EL (cell line): Measurements from ENCODE around the gene ADAM33.

Experiments
- DNase-seq: peaks from one replicate; pipeline ENCODE4 v3.0.0-alpha.2; 2016

Gene ADAM33

DNA sequence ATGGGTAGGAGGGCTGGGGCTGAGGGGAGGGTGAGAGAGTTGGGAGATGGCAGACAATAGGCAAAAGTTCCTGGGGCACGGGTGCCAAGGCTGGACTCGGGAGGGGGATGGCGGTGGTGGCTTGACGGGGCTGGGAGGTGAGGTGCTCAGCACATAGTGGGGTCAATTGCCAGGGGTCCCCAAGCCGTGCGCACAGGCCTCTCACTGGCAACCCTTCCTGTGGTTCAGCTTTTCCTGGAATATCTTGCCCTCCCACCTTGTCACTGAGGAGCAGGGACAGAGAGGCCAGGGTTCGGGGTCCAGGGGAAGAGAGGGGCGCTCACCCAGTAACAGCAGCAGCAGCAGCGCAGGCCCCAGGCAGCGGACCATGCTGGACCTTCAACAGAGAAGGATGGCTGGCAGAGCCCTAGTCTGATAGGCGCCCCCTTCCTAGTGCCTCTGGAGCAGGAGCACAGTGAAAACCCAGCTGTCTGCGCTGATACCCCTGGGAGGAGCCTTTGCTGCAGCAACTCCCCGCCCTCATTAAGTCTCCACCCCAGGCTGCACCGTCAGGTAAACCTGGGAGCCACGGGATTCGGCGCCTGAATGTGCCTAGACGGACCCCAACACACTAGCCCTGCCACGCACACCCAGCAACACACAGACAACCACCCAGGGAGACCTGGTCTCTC is 18.6 kb downstream of the ADAM33 start, which contains the start of gene GFRA4:
Gene GFRA4 (minus strand): TSS at position 369 of the 671 bp plus-strand sequence. CDS start 0 bp downstream, at position 369.
- DNase-seq: no peak

DNA sequence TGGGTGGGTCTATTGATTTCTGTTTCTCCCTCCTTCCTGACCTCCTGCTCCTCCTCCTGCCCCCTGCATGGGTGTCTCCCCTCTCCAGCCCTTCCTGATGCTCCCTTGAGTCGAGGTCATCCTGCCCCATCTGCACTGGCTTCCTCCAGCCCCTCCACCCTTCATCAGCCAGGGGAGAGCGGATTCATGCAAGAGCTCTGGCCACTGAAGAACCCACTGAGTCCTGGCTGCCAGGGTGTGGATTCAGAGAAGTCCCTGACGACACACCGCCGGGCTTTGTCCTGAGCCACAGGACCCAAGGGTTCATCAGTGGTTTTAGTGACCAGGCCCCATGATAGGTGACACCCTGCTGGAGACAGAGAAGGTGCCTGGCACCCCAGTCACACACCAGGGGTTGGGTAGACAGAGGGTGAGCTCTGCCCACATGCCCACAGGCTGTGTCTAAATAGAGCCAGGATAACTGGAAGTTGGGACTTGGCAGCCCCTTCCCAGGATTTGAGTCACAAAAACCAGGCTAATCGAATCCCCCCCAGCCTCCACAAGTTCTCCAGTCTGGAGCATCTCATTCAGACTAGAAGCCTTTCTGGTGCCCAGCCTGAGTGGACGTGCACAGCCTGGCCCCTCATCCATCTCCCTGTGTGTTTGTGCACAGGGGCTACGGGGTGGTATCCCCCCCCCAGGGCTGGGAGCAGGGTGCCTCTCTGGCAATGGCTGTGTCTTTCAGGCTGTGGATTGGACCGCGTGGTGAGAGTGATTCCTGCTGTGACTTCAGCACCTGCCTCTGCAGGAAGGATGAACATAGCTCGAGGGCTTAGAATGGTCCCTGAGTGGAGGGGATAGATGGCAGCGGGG is 19.8 kb downstream of the ADAM33 start:
- DNase-seq: no peak

DNA sequence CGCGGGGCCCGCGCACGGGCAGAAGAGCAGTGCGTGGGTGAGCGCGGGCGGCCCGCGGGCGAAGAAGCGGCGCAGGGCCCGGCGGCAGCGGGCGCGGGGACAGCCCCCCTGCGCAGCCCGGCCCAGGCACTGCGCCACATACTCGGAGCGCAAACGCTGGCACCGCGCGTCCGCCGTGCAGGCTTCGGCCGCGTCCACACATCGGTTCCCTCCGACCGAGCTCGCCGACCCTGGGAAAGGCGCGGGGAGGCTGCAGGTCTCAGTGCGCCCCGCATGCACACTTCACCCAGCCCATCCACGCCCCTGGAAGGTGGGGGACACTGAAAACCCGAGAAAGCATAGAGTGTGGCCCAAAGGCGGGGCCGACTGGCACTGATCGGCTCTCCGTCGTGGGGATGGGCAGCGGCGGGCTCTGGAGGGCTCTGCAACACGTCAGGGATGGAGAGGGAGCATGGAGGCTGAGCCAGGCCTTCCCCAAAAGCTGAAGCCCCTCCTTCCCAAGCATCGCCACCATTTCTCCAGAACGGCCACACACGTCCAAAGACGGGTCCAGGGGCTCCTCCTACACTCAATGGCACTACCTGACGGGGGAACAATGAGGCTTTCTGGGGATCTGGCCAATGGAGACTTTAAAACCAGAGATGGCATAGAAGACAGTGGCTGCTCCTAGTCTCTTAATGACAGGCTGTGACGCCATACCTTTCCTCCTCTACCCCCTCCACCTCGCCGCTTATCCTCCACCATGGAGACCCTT is 20.6 kb downstream of the ADAM33 start:
- DNase-seq: no peak

DNA sequence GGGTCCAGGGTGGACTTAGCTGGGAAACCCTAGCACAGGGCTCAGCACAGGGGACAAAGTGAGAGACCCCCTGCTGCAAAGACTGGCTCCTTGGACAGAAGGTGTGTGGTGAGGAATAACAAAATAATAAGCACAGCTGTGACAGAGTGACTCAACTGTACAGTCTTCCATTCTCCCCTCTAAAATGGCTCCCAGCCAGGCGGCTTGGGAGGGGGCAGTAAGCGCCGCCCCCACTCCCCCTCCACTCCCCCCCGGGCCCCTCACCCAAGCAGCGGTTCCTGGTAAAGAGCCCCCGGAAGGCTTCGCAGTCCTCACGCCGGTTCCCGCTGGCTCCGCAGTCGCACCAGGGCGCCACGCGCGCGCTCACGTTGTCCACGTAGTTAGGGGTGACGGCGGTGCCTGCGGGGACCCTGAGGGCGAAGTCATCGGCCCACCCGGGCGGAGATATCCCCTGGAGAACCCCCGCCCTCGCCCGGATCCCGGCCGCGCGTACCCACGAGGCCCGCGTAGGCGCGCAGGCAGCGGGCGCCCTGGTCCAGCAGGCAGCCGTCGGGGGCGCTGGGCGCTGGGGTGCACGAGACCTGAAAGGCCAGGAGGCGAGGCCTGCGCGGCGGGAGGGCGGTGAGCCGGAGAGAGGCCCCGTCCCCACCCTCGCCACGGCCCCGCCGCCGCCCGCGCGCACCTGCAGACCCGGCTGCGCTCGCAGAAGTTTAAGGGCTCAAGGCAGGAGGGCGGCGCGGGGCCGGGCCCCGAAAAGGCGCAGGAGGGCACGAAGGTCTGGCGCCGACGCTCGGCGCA is 21.3 kb downstream of the ADAM33 start:
- no peak for DNase-seq

DNA sequence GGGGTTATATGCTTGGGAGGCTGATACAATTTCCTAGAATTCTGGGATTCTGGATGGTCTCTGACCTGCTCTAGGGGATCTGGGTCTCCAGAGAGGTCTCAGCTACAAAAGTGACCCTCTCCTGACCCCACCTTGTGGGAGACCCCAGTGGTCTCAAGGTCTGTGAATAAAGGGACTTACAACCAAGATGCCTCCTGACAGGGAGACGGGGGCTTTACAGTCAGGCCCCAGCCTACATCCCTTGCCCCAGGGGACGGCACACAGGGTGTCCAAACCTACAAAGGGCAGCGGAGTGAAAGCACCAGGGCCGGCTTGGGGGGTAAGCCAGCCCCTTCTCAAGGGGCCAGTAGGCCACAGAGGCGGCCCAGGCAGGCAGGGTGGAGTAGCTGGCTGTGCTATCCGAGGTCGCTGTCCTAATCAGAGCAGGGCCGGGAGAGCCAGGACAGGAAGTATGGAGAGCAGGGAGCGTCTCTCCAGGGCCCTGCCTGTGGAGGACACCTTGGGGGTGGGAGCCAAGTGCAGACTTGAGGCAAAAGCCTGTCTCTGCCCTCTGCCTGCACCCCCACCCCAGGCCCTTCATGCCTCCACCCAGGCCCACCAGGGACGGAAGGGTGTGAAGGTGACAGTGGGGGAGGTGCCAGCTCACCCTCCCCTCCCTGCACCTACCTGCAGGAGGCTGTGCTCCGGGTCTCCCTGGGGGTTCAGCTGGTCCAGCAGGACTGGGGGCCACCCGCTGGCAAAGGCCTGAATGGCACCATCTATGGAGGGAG is 22.1 kb downstream of the ADAM33 start:
- no peak for DNase-seq

DNA sequence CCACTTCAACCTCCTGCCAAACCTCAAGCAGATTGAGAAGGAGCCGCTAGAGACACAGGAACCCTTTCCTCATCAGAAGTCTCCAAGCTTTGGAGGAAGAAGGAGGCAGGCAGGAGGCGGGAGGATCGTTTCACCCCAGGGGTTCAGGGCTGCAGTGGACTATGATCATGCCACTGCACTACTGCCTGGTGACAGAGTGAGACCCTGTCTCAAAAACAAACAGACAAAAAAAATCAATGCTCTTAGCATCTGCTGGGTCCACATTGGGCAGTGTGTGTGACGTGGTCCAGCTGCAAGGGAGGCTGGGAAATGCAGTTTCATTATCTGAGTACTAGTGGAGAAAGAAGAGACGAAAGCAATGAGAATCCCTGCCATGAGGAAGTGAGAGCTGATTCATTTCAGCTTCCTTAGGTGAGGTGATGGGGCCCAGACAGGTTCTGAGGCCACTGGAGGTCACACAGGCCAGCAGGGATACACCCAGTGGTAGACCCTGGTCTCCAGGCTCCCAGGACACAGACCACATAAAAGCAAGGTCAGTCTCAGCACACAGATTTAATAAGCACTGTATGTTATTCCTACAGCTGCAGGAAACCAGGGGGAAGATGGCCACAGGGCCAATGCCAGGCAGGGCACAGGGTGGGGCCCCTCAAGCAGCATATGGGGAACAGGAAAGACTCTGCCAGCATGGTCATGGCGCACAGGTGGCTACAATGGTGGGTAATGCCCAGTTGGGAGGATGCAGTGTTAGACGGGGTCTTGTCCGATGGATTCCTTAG is 22.9 kb downstream of the ADAM33 start:
- DNase-seq: no peak

DNA sequence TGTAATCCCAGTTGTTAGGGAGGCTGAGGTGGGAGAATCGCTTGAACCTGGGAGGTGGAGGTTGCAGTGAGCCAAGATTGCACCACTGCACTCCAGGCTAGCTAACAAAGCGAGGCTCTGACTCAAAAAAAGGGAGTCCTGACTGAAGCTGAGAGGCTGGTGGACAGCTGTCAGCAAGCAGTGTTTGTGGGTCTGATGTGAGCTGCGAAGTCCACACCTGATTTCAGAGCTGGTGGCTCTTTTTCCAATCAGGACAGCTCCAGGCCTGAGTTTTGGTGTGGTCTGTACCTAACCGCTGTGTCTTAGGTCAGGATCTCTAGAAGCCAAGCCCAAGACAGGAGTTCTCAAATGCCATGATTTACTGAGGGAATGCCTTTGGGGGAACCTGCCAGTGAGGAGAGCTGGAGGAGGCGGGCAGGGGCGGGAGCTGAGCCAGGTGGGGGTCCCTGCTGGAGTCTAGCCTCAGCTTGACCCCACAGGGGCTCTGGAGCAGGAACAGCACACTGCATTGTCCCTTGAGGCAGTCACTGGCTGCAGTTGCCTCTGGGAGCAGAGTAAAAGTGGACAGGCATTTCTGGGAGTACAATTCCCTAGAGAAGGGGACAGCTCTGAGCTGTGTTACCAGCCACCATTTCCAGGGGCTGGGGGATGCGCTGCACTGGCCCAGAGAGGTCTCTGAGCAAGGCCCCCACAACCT is 23.6 kb downstream of the ADAM33 start:
- DNase-seq: no peak

DNA sequence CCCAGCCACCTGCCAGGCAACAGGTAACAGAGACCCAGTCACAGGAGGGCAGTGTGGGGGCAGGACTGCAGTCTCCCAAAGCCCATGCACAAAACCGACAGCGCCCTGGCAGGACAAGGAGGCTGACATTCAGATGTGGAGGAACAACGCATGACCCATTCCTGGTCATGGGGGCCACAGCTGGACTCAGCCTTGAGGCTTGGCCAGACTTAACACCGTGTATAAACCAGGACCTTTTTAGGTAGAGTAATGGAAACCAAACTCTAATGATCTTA is 26.7 kb downstream of the ADAM33 start:
- DNase-seq: no peak

DNA sequence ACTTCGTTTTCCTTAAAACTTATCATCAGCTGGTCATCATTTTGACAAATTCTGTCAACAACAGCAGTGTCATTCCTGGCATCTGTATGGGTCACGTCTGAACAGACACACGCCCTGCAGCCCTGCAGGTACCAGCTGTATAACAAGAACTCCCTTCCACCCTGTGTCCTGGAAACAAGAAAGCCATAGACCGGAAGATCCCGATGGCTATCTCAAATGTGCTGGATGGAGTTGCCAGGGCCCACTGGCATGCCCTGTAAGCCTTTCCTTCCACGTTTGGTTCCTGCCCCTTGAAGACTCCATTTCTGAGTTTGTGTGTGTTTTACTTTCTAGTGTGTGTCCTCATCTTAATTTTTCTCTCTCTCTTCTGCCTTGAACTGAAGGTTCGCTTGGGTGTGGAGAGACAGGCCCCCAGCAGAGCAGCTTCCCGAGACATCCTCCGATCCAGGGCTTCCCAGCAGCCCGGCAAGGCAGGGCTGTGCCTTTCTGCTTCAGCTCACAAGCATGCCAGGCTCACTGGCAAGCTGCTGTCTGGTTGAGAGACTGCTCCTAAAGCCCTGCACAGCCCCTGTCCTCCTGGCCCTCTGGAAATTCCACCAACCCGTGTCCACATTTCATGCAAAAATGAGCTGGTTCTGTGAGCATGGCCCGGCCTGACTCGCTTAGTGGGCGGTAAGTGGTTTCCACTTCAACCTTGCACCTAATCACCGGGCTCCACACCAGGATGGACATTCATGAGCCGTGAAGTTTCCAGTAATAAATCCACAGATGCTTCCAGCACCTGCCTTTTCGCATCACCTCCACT is 27.3 kb downstream of the ADAM33 start:
- no peak for DNase-seq

DNA sequence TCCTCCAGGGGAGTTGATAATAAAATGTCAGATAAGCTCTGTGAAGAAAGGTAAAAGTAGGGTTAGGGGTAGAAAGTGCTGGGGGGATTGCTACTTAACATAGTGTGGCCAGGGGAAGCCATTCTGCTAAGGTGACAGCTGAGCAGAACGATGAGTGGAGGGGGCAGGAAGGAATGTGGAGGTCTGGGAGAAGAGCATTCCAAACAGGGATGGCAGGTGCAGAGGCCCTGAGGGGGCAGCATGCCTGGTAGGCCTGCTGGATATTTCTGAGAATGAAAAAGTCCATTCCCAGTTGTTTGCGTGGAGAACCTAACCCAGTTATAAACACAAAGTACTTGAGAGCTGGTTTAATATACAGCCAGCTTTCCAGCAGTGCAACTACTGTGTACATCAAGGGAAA is 27.9 kb downstream of the ADAM33 start:
- DNase-seq: no peak

DNA sequence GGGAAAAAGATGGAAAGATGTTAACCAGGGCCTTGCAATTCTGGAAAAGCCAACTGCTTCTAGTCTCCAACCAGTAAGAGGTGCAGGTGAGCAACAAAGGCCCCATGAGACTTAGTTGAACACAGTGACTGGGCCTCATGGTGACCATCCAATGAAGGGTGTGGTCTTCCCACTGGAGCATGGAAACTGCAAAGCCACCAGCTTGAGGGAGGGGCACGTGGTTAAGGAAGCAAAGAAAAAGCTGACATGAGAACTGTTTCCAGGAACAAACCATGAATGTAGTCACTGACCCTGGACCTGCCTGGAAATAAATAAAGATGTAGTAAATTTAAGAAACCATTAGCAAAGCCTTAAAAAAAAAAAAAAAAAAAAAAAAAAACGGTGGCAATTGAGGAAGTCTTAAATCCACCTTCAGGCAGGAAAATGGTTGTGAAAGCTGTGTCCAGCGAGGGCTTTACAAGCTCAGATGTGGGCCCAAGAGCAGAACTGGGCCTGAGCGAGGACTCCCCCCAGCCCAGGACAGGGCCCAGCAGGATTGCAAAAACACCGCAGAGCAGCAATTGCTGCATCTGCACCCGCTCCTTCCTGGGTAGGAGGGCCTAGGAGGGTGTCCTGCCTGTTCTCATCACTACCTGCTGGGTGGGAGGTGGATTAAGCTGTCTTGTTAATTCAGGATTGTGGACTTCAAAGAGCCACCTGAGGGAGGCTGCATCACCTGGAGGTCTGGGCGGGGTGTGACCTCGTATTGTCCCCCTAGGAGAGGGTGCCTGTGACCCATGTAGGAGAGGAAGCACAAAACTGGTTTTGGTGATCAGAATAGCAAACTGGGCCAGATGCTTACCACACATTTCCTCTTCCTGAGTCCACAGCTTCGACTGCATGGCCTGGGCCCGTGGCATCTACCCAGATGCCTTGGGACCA is 28.9 kb downstream of the ADAM33 start:
- no peak for DNase-seq

DNA sequence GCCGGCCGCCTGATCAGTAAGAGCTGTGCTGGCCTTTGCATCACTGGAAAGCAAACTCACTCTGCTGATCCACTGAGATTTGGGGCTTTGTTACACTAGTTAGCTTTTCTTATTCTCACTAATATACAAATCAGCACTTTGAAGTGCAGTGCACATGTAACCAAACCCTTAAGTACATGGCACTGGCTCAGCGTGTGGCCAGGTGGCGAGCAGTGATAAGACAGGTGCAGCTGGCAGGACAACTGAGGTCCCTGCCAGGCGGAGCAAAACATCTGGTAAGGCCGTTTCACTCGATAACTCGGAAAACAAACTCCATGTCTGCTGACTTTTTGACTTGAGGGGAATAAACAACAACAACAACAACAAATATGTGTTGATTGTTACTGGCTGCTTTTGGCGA is 29.6 kb downstream of the ADAM33 start:
- DNase-seq: no peak

DNA sequence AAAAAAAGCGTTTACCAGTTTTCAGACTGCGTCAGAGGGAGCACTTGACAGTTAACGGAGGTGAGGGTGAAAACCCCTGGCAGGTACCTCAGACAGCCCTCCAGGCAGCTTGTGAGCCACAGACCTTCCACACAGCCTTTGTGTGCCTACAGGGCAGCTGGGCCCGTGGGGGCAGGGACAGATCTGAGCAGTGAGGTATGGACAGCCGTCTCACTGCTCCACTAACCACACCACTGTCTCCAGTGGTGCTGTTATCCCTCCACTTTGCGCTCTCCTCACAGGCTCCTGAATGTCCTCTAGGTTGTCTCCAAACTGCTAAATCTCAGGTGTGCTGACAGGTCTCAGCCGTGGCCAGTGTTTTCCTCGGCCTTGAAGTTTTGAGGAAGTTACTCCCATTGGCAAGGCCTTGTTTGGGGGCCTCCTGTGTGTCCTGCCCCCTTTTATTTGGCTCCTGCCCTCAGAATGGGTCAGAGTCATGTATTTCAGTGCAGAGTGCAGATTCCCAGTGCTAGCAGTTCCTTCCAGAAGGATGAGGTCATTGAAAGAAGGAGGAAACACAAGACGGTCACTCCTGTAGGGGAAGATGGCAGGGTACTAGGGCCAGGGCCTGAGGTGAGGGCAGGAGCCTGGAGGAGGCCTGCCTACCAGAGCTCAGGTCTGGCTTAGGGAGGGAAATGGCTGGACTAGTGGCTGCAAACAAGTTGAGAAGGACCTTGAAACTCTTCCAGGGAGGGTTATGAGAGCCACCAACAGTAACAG is 30.4 kb downstream of the ADAM33 start:
- no peak for DNase-seq

DNA sequence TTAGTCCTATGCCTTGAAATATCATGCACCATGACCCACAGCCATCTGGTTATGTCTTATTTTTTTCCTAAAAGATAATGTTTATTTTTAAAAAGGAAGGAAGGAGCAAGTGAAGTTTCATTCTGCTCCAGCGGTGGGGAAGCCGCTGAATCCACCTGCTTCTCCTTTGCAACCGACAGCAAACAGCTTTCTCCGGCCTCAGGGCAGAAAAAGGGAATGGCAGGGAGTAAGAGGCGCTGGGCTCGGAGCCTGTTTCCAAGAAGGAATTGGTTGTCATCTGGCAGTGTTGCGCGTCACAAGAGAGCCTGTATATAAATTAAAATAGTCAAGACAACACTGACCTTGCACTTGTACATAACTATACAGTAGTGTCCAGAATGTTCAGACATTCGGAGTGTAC is 32.9 kb downstream of the ADAM33 start:
- DNase-seq: no peak

DNA sequence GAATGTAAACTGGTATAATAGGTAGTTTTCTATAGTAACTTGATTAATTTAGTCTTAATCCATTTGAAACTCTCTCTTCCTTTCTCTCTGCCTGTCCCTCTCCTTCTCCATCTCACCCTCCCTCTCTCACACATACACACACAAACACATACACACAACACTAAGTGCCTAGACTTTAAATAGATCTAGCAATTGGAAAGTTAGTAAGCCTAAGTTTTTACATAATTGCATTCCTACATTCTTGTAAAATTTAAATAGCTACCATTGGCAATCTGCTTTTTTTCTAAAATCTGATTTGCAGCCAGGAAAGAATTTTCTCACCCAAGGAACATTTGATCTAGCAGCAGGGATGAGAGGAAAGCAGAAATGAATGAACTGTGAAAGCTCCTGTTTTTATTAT is 34.3 kb downstream of the ADAM33 start:
- no peak for DNase-seq

DNA sequence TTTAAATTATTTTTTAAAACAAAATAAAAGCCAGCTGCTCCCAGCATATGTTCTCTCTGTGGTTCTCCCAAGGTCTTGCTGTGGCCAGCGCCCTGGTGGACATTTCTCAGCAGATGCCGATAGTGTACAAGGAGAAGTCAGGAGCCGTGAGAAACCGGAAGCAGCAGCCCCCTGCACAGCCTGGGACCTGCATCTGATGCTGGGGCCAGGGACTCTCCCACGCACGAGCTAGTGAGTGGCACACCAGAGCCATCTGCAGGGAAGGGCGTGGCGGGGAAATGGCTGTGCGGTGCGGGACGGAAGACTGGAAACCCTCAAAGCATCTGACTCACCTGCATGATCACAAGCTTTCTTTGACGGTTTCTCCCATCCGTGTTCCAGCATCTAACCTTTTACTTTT is 35.2 kb downstream of the ADAM33 start:
- DNase-seq: no peak

DNA sequence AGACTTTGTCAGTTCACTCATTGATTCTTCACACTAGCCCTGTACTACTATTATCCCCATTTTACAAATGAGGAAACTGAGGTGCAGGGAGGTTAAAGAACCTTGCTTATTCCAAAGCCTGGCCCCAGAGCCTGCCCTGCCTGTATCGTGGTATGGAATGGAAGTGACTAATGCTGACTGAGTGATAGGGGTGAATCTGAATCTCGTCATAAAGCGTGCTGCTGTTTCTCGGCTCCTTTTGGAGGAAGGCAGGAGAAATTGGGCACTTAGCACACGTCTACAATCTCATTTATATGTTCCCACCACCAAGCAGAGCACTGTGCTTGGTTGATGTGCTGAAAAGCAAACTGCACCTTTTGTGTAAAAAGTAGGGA is 35.8 kb downstream of the ADAM33 start:
- DNase-seq: no peak
